DMS79 treated with DMSO at 0.1 percent for 48 hours (cell line): ENCODE results near the gene P2RY8.
"Not testable (repeated sequence)": the region's sequence is repeated elsewhere in the genome, so short reads cannot be mapped to it uniquely, and the experiment has no call there.

Experiments used
- DNase-seq: peaks from one replicate; lab custom pipeline; 2025; lab: John Stamatoyannopoulos, UW

Gene P2RY8

DNA sequence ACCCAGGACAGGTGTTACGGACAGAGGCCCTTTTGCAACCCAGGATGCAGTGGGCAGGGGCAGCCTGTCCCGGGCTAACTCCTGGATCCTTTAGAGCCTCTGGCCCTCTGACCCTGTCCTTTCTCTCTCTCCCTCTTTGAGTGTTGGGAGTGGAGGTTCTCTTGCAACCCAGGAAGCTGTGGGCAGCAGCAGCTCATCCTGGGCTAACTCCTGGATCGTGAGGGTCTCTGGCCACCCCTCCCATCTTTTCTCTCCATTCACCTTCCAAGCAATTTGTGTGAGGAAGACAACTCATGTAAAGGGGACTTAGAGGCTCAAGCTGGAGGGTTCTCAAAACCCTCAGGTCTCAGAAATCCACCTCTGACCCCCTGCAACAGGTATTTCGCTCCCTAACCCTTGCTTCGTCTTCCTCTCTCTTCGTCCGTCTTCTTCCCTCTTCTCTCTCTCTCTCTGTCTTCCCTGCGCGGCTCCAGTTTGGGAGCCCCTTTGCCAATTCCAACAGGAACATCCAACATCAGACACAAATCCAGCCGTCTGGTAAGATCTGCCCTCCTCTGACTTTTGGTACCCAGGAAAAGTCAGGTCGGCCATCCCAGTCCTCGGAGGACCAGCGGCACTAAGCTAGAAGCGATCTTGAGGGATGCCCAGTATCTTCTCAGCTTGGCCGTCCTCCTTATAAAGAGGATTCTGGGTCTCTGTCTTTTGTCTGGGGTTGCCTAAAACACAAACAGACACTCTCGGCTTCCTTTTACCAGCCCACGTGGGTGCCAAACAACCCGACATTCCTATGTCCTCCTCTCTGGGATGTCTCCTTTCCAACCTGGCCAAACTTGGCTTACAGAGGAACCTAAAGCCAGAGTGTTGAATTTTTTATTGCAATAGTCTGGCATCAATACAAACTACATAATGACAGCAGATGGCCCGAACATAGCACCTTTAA lies 92.2 kb downstream of the P2RY8 start:
- no peak for DNase-seq

DNA sequence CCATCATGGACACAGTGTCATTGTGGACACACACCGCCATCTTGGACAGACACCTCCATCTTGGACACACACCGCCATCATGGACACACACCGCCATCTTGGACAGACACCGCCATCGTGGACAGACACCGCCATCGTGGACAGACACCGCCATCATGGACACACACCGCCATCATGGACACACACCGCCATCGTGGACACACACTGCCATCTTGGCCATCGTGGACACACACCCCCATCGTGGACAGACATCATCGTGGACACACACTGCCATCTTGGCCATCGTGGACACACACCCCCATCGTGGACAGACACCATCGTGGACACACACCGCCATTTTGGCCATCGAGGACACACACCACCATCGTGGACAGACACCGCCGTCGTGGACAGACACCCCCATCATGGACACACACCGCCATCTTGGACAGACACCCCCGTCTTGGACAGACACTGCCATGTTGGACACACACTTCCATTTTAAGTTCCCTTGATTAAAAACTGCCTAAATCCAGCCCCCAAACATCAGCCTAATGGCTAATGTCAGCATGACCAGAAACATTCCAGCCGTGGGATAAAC lies 93.4 kb downstream of the P2RY8 start:
- DNase-seq, result no peak

DNA sequence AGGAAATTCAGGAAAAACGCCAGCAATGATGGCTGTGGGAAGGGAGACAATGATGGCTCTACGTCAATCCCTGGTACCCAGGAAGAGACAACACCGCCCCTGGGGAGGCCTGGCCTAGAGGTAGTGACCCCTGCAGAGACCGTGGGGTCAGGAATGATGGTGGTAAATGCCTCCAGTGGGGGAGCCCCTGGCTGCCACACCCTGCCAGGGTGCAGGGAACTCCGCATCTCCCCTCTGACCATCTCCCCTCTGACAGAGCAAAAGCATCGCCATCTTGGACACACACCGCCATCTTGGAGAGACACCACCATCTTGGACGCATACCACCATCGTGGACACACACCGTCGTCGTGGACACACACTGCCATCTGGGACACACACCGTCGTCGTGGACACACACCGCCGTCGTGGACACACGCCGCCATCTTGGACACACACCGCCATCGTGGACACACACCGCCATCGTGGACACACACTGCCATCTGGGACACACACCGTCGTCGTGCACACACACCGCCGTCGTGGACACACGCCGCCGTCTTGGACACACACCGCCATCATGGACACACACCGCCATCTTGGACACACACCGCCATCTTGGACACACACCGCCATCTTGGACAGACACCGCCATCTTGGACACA lies 94.1 kb downstream of the P2RY8 start:
- DNase-seq, result no peak

DNA sequence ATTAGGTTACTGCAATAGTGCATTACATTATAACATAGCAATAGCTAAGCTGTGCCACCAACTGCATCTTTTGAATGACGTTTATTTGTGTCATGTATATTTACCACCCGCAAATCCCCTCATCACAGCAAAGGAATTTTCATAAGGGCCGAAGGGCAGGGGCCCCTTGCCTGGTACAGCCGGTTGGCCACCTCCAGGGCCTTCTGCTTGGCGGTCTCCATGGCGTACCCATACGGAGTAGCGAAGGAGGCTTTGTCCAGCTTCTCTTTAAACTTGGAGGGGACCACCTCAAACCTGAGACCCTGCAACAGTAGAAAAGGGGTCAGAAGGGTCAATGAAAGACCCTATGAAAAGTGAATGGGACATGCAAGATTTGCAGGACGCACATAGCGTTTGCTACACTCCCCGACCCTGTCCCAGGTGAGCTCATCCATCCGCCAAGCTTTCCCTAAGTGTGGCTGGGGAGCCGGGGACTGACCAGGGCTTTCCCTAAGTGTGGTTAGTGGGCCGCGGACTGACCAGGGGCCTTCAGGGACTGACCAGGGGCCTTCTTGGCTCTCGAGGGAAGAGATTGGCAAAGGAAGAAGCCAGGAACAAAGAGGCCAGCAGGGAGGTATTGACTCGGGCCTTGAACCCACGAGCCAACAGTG lies 94.8 kb downstream of the P2RY8 start:
- no peak for DNase-seq

- no peak for DNase-seq
Observed at GRCh38 chrX:1440506-1440905, 96.5 kb downstream of the P2RY8 start.

DNA sequence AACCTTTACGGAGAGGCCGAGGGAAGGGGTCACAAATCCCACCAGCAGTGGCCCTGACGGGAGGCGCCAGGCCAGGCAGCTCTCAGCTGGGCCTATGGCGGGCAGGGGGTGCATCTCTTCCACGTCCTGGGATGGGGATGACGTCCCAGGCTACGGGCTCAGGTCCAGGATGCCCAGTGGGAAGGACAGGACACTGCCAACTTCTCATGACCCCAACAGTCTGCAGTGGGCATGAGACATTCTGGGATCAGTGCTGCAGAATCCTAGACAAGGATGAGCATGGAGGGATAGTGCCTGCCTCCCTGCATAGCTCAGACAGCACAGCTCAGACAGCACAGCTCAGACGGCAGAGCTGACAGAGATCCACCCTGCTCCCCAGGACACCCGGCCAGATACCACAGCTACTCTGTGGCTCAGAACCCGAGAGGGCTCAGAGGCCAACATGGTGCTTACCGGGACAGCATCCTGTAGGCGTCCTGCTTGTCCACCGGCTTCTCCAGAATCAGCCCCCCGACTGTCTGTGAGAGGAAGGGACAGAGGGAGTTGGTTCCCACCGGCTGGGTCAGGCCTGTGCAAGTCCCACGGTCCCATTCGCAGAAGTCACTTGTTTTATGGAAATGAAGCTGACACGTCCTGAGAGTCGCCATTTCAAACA lies 101.6 kb downstream of the P2RY8 start:
- DNase-seq, result no peak

DNA sequence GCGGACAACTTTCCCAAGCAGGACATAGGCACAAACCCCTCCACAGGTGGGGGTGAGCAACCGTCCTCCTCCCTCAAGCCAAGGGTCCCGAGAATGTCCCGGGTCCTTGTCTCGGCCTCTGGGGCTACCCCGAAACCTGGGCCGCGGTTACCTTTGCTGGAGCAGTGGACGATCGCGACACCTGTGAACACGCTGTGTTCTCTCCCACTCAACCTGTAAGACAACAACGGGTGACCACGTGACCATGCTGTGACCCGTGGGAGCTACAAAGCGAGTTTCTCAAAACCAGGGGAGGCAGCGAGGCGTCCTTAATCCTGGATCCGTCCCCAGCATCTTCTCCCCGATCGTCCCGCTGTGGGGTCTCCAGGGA lies 102.1 kb downstream of the P2RY8 start:
- no peak for DNase-seq

- no peak for DNase-seq
Observed at GRCh38 chrX:1433646-1434357, 103.2 kb downstream of the P2RY8 start.

DNA sequence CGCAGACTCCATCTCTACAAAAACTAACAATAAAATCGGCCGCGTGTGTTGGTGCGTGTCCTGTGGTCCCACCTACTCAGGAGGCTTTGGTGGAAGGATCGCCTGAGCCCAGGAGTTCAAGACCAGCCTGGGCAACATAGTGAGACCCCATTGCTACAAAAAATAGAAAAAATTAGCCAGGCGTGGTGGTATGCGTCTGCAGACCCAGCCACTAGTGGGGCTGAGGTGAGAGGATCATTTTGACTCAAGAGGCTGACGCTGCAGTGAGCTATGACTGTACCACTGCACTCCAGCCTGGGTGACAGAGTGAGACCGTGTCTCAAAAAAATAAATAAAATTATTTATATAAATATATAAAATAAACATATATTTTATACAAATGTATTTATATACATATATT lies 106.5 kb downstream of the P2RY8 start:
- no peak for DNase-seq

- no peak for DNase-seq
Observed at GRCh38 chrX:1427756-1428155, 109.2 kb downstream of the P2RY8 start.

DNA sequence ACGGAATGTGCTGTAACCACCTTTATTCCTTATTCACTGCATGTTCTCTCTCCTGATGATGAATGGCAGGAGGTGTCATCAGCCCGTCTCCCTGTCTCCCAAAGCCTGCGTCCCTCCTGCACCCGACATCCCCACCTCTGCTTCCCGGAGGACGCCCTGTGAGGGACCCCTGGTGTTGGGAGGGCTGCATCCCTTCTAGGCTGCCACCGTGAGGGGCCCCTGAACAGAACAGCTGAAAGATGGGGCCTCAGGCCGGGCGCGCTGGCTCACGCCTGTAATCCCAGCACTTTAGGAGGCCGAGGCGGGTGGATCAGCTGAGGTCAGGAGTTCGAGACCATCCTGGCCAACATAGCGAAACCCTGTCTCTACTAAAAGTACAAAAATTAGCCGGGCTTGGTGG lies 110.7 kb downstream of the P2RY8 start:
- DNase-seq, result not testable (repeated sequence)

DNA sequence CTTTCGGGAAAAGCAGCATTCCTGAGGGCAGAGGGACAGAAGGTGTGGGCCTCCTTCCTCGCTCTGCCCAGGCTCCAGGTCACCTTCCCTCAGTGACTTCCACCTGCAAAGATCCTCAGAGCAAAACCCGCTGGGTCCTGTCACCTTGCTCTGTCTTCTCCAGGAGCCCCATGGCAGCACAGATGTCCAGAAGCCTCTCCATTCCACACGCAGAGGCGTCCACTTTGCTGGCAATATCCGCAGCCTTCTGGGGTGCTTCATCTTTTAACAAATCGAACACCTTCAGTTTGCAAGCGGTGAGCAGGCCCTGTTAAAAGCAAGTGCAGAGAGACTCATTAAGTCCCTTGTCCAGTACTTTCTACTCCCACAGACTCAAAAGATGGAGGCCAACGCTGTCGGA lies 111.6 kb downstream of the P2RY8 start:
- no peak for DNase-seq

DNA sequence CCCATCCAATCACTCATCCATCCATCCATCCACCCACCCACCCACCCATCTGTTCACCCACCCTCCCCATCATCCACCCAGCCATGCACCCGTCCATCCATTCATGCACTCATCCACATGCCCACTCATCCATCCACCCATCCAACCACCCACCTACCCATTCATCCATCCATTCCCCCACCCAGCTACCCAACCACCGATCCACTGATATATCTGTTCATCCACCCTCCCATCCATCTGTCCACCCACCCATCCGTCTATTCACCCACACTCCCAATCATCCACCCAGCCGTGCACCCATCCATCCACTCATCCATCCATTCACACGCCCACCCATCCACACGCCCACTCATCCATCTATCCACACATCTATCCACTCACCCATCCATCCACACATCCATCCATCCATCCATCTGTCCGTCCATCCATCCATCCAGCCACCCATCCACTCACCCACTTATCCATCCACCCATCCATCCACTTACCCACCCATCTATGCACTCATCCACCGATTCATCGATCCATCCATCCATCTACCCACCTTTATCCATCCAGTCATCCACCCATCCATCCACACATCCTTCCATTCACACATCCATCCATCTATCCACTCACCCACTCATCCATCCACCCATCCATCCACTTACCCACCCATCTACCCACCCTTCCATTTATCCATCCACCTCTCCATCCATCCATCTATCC lies 112.7 kb downstream of the P2RY8 start:
- DNase-seq, result no peak

DNA sequence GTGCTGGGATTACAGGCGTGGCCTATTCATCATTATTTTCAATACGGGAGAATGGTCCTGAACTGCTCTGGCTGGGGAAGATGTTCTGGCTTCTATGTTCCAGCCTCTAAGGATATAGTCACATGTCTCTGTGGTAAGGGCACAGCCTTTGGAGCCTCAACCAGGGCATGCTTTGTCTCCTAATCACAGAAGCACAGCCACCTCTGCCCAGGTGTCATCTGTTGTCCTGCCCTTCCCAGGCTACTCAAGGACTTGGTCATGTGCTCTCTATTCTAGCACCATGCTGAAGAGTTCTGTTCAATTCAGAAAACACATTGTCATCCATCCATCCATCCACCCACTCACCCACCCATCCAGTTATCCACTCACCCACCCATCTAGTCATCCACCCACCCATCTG lies 113.8 kb downstream of the P2RY8 start:
- no peak for DNase-seq

DNA sequence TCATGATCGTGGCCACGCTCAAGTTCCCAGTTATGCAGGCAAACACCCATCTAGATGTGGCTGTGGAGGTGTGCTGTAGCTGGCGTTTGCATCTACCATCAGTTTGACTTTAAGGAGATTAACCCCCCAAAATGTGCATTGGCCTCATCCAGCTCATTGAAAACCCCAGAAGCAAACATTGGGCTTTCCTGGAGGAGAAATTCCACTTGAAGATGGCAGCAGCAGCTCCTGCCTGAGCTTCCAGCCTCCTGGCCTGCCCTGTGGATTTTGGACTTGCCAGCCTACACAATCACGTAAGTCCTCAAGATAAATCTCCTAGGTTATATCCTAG lies 114.9 kb downstream of the P2RY8 start:
- DNase-seq, result no peak

- DNase-seq, result no peak
Observed at GRCh38 chrX:1421433-1422134, 115.4 kb downstream of the P2RY8 start.

DNA sequence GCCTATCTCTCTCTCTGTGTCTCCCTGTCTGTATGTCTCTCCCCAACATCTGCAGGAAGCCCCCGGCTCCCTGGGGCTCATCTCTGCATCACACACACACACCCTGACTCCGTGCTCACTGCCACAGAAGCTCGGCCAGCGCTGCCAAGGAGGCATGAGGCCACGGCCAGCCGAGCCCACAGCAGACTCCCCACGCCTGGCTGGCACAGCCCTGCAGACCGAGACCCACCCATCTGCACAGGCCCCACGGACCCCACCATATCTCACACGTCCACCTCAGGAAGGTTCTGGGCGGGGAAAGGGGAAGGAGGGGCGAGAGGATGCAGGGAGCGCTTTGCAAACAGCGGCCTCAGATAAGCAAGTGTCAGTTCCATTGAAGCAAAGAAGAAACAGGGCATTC lies 116.6 kb downstream of the P2RY8 start:
- no peak for DNase-seq

- no peak for DNase-seq
Observed at GRCh38 chrX:1419545-1420355, 117.2 kb downstream of the P2RY8 start.

GRCh38 chrX:1418901-1419544 lies 118.0 kb downstream of the P2RY8 start:
- no peak for DNase-seq
